Activated gamma-delta T cell (primary cell): ENCODE results near the gene DAAM2.

ENCODE experiments used
- DNase-seq: peaks from one replicate; lab custom pipeline; 2025; lab: John Stamatoyannopoulos, UW

The DAAM2 gene

DNA sequence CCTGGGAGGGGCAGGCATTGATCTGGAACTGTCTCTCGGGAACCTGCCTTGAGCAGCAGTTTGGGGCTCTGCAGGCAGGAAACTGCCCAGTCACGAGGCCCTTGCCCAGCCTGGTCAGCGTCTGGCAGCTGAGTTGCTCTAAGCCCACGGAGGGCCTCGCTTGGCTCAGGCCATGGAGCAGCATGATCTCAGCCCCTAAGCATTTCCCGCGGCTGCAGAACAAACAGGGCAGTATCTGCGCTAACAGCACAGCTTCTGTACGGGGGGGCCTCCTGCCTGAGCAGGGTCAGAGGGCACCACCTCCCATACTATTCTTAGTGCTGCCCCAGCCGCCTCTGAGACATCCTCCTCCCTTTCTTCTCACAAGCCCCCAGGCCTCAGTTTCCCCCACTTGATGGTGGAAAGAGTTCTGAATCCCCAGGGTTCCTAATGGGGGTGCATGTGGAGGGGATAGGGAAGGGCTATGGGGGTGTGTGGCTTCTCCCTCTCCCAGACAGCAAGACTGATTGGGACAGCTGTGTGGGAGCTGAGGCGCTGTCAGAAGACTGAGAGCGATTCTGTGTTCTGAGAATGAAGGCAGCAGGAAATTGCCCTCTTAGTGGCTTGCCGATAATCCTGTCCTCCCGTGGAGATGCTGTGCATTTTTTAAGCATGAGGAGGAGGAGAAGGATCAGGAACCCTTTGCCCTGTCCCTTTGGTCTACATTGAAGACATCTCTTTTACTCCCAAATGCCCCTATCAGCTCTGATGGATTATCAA, 95.7 kb downstream of the DAAM2 start:
- no peak for DNase-seq

DNA sequence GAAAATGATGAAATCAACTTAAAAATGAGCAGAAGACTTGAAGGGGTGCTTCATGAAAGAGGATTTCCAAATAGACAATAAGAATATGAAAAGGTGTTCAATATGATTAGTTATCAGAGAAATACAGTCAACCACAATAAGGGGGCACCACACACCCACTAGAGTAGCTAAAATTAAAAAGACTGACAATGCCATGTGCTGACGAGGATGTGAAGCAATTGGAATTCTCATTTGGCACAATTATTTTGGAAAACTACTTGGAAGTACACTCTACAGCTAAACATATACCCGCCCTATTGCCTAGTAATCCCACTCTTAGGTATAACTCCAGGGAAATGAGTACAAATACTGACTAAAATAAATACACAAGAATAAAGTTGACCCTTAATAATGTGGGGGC, 97.1 kb downstream of the DAAM2 start:
- DNase-seq, result no peak

DNA sequence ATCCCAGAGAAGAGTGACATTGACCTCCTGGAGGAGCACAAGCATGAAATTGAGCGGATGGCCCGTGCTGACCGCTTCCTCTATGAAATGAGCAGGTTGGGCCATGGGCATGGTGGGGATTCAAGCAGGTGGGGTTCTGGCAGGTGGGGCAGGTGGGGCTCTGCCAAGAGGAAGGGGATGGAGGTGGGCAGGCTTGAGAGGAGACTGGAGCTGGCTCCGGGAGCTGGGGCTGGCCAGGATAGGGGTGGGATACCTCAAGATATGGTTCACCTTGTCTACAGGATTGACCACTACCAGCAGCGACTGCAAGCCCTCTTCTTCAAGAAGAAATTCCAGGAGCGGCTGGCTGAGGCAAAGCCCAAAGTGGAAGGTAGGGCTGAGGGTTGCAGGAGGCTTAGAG, 99.2 kb downstream of the DAAM2 start:
- no peak for DNase-seq

DNA sequence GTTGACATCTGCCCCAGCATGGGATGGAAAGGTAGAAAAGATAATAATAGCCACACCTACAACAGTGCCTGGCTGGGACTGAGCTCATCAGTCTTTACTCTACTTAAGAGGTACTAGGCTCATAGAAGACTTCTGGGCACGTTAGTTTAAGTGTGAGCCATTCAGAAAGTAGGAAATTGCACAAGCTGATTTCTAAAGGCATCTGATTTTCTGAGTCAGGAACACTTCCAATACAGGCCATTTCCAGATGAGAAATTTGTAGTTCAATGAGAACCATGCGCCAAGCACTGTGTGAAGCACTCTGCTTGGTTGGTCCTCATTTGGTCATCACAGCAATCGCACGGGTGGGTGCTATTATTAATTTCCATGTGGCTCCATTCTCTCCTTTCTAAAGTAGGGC, 99.8 kb downstream of the DAAM2 start:
- DNase-seq, result no peak

DNA sequence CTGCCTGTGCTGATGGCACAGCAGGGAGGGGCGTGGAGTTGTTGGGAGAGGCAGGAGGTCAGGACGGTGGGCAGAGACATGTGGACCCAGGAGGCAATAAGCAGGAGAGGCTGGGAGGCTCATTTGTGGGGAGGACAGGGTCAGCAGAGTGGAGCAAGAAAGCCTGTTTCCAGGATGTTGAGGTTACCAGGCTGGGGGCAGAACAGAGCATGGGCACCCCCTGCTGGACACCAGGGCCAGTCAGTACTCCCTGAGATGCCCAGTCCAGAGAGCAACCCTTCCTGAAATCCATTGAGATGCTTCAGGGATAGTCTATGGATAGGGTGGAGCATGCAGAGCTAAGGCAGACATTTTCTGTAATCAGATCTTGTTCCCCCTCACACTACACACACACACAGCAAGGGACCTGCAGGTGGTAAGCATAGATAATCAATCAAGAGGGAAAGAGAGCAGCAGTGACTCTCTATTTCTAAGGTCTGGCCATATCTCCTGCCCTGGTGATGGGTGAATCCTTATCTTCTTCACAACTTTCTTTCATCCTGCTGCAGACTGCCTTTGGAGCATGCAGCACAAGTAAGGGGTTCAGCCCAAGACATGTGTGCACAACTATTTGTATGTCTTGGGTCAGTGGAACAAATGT, 100.4 kb downstream of the DAAM2 start:
- DNase-seq, result no peak

DNA sequence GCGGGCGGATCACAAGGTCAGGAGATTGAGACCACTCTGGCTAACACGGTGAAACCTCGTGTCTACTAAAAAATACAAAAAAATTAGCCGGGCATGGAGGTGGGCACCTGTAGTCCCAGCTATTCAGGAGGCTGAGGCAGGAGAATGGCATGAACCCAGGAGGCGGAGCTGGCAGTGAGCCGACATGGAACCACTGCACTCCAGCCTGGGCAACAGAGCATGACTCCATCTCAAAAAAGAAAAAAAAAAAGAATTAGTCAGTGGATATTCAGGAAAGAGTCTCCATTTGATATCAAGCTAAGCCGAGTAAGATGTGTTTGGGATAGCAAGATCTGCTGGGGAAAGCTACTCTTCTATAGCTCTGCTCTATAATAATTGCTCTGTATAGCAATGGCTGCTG, 101.1 kb downstream of the DAAM2 start:
- DNase-seq, result no peak

DNA sequence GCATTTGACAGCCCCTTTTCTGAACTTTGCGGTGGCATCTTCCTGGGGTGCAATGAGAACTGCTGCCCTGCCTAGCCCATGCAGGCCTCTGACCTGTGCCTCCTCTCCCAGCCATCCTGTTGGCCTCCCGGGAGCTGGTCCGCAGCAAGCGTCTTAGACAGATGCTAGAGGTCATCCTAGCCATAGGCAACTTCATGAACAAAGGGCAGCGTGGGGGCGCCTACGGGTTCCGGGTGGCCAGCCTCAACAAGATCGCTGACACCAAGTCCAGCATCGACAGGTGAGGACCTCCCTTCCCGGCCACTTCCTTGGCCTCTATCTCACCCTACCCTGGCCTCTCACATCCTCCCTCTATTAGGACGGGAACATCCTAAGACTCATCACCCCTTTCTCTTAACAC, 104.5 kb downstream of the DAAM2 start:
- no peak for DNase-seq

DNA sequence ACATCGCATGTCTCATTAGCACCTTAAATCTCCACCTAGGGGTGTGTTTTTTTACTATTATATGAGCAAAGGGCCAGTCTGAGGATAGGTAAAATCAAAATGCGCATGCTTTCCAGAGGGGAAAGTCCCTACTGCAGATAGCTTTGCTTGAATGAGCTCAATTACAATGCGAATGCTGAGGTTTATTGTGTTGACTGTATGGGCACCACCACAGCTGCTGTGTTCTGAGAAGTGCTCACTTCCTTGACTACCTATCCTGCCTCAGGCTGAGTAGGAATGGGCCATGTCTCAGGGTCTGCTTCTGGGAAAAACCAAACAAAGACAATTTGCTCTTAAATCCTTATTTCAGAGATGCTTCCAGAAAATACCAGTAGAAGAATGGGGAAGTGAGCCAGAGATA, 105.5 kb downstream of the DAAM2 start:
- DNase-seq, result no peak

DNA sequence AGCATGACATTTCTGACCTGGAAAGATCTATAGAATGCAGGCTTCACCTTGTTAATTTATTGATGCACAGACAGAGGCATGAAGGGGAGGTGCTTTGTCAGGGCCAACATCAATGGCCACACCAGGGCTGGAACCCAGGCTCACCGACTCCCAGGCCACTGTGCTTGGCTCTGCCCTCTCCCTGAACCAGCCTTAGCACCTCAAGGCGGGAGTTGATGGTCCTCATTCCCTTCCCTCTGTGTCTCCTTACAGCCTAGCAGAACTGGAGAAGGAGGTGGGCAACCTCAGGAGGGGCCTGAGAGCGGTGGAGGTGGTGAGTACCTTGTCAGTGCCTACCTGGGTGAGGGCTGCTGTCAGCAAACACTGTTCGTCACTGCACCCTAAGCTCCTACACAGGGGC, 106.4 kb downstream of the DAAM2 start:
- DNase-seq, result no peak

DNA sequence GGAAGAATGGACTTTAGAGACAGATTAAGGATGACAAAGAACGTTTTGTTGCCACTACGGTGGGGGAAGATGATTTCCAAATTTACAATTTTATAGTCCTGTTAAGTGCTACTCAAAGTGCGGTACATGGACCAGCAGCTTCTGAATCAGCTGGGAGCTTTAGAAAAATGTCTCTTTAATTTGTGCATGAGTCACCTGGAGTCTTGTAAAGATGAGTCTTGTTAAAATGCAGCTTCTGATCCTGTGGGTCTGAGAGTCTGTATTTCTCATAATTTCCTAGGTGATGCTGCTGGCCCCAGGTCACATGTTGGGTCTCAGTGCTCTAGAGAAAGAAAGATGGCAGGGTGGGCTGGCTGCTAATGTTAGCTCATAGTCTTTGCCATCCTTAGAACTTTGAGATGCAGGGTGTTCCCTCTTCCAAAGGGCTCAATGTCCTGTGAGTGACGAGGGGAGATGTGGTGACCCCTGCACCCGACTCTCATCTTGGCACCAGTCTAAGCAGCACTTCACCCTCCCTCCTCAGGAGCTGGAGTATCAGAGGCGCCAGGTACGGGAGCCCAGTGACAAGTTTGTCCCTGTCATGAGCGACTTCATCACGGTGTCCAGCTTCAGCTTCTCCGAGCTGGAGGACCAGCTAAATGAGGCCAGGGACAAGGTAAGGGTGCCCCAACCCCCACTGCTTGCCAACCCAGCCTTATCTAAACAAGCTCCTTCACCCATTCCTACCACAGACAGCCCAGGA, 107.5 kb downstream of the DAAM2 start:
- DNase-seq, result no peak

DNA sequence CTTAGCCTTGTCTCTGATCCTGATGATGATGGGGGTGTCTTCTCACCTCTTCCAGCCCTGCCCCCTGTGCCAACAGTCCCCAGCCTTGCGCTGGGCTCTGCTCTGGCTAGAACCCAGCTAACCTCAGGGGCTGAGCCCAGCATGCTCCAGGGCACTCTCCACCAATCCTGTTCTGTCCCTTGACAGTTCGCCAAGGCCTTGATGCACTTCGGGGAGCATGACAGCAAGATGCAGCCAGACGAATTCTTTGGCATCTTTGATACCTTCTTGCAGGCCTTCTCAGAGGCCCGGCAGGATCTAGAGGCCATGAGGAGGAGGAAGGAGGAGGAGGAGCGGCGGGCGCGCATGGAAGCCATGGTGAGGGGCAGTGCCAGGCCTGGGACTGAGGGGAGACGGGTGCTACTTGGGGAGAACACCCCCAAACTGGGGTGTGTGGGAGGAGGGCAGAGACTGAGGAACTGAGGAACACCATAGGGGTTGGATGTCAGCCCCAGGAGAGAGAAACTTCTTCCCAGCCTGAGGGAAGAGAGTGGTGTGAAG, 109.0 kb downstream of the DAAM2 start:
- DNase-seq, result no peak

DNA sequence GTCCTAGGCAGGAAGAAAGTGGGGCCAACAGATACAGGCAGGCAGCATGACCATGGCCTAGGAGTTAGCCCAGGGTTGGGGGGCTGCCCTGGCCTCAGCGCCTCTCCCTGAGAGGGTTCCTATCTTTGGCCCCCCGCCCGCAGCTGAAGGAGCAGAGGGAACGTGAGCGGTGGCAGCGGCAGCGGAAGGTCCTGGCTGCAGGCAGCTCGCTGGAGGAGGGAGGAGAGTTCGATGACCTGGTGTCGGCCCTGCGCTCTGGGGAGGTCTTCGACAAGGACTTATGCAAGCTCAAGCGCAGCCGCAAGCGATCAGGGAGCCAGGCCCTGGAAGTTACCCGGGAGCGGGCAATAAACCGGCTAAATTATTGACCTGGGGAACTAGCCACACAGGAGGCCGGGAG, 109.5 kb downstream of the DAAM2 start:
- DNase-seq, result no peak

DNA sequence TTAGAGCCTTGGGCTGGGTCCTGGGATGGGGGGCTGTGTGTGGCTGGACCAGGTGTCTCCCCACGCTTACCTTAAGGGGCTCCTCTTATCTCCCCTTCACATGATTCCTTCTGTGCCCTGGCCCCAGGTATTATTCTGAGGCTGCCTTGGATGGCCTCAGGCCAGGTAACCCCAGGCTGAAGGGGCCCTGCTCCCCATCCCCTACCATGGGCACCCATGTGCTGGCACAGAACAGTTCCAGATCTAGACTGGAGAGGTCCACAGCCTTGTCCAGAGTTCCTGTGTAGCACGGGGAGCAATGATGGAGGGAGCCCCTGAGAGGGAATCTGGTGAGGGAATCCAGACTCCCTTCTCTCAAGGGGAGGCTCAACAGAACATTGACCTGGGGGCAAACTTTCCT, 110.0 kb downstream of the DAAM2 start:
- DNase-seq, result no peak

DNA sequence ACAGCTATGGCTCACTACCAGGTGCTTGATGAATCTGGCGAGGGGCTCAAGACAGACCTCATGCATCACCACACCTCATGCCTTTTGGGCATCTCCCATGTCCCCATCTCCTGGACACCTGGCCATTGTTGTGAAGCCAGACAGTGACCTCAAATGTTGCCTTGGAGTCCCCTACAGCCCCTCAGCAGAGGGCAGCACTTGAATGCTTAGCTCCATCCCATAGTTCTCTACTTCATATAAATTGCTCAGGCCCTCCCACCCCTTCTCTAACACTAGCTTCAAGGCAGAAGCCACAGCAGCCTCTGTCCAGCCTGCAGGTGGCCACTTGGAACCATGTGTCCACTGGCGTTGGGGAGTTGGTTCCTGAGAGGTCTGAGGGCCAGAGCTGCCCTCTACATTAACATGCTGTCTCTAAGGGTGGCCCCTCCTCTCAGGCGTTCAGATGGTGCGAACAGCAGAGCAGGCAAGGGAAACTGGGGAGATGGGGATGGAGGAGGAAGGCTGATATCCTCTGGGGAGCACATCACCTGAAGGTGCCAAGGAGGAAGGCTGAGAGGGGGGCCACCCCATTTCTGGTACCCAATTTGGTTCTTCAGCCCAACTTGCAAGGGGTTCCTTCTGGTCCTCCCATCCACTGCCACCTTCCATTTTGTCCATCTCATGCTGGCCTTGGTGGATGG, 110.8 kb downstream of the DAAM2 start:
- DNase-seq, result no peak

DNA sequence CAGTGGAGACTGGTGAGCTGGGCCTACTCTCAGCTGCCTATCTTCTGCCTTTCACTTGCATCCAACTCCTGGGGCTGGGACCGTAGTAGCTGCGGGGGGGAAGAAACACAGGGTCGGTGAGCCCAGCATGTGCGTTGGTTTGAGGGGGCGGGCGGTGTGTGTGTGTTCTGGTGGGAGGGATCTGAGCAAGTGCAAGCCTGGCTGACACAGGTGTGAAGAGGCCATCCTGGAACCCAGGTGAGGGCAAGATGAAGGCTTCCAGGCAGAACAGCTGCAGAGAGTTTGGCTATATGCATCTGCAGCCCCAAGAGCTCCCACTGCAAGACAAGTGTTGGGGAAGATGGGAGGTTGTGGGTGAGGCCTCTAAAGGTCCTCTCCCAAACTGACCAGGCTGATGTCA, 111.5 kb downstream of the DAAM2 start:
- DNase-seq, result no peak

DNA sequence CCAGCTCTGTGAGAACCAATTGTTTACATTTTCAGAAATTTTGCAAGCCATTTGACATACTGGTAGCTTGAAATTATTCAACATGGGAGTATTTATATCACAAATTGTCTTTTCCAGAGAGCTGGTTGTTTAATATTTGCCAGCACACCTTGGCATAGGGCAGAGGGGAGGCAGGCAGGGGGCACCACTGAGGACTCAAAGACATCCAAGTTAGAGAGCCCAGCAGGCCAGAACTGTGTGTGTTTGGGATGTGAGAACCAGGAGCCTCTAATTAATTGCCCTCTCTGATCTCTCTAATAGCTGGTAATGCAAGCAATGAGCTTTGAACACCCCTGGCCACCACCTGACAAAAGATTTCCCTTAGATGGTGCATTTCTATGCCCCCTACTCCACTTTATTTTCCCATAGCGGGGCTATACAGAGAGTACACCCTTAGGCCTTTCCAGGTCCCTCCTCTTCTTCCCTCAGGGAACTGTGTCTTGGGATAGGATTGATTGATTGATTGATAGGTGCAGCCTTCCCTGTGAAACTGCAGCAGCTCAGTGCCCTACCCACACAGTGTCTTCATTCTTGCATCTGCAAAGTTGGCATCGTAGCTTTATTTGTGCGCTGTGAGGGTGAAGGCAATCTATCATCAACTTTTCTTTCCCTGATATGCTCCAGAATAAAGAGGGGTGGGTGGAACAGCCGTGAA, 112.9 kb downstream of the DAAM2 start:
- DNase-seq, result no peak

DNA sequence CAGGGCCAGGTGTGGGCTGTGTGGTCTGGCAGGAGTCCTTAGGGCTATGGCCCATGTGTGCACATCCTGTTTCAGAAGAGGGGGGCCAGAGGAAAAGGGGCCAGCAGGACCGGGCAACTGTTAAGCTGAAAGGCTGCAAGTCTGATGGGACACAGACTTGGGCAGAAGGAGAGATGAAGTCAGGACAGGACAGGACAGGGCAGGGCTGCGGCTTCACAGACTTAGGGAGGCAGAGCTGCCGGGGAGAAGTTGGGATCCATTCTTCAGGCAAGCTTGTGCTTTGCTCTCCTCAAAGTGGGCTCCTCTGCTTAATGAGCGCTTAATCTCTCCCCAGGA, 113.4 kb downstream of the DAAM2 start:
- DNase-seq, result no peak

DNA sequence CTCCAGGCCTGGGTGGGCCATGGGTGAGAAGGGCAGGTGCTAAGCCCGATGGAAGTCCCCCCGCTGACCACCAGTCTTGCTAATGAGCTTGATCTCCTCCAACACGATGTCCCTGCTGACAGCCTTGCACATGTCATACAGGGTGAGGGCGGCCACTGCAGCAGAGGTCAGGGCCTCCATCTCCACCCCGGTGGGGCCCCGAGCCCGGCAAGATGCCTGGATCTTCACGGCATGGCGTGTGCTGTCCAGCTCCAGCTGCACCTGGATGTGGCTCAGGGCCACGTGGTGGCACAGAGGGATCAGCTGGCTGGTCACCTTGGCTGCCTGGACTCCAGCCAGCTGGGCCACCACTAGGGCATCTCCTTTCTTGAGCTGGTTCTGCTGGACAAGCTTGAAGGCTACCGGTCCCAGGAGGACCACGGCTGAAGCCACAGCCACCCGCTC, 114.2 kb downstream of the DAAM2 start:
- no peak for DNase-seq

DNA sequence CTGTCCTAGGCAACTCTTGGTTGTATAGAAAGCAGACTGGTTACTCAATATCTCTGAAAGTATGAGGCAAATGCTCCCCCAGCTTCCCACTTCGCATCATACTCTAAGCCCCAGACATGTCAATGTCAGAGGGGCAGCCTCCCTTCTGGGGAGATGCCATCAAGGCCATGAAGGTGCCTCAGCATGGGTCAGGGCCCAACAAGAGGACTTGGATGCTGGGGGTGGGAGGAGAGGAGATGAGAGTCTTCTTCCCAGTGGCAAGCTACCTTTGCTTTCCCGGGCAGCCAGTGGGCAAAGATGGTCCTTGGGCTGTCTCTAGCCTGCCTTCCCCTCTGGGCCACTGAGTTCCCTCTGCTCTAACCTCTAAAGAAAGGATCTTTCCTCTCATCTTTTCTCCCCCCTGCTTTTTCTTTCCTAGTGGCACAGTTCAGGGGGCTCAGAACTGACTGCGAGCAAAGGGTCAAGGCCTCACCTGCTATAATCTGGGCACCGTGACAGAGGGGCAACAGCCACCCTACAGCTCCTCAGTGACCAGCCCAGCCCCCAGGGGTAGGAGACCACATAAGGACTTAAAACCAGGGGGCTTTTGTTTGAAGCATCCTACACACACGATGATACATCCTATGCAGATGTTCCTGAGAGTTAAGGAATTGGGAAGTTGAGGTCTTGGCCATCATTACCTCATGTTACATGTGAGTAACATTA, 115.8 kb downstream of the DAAM2 start:
- DNase-seq, result no peak

DNA sequence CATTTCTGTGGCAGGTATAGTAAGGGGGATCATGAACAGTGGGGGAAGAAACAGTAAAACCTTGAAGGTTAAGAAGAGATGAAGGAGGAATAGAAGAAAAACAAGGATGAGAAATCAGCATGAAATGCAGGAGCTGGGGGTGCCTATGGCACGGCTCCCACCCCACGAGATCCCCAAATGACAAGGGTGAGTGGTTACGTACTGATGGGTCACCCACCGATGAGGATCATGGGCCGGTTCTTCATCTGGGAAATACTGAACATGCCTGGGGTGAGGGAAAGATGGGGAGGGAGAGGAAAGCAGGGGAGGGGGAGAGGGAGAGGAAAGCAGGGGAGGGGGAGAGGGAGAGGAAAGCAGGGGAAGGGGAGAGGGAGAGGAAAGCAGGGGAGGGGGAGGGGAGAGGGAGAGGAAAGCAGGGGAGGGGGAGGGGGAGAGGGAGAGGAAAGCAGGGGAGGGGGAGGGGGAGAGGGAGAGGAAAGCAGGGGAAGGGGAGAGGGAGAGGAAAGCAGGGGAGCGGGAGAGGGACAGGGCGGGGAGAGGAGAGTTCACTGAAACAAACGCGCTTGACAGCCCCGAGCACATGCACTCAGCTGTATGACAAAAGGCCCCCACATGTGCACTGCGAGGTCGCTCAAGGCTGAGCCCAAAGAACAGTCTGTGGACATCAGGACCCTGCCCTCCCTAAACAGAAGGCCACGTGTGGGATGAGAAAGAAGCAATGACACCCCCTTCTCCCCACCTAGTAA, 116.8 kb downstream of the DAAM2 start:
- no peak for DNase-seq
